ENCODE results near the gene RPL28.
"Not testable (repeated sequence)": the region's sequence is repeated elsewhere in the genome, so short reads cannot be mapped to it uniquely, and the experiment has no call there.

Gene RPL28

GRCh38 chr19:55409179-55409578 is 23.4 kb downstream of the RPL28 start:
- CTCF ChIA-PET, result interaction anchor here (0.7 to 1.9 kb wide), 6 partner anchors 9 to 268 kb away, joined by 3 to 16 read pairs (median 6); partner anchors contain the start of gene KMT5C
- not testable (repeated sequence) for H3K27ac ChIP-seq (ENCODE audit: extremely low read depth, low read depth, low read length); H3K4me3 ChIP-seq (ENCODE audit: low read depth, low read length); H3K4me1 ChIP-seq (ENCODE audit: control insufficient read depth, insufficient read depth, low read length); H3K9me3 ChIP-seq (ENCODE audit: control insufficient read depth, insufficient read depth, low read depth, low read length)
- POLR2A ChIA-PET, result interaction anchor here (0.7 to 0.9 kb wide), 7 partner anchors 11 to 263 kb away, joined by 3 to 5 read pairs (median 4); partner anchors contain the start of gene KMT5C
- peak; percentile 74 for TF ChIP-seq ZNF121 (tag by site-specific recombination; IDR thresholded peaks at IDR 0.05)
- H3K36me3 ChIP-seq (ENCODE audit: control insufficient read depth in 2 of 2, insufficient read depth in 1 of 2, low read length in 2 of 2), result peaks cover 22 to 27% of the 10 kb centered on the region in 2 experiments

GRCh38 chr19:55410168-55410567 is 24.4 kb downstream of the RPL28 start:
- no peaks in the 10 kb centered on the region for H3K9me3 ChIP-seq (ENCODE audit: control insufficient read depth, insufficient read depth, low read depth, low read length)
- ChIA-PET CTCF (interaction anchor here (0.6 to 1.9 kb wide), 4 partner anchors 8 to 250 kb away, joined by 3 to 16 read pairs (median 5); no protein-coding TSS in a partner anchor), POLR2A (interaction anchor here (0.6 kb wide), 1 partner anchor 49 kb away, joined by 3 read pairs; no protein-coding TSS in a partner anchor)
- H3K4me3 ChIP-seq (ENCODE audit: low read depth, low read length), result no peak overlapping the region
- TF ChIP-seq ZNF114 (tag by site-specific recombination; IDR thresholded peaks at IDR 0.05) (no peak), ZNF211 (tag by site-specific recombination; IDR thresholded peaks at IDR 0.05; ENCODE audit: low read depth) (peak; percentile 100), ZNF184 (tag by site-specific recombination; IDR thresholded peaks at IDR 0.05) (no peak), ZNF341 (tag by site-specific recombination; IDR thresholded peaks at IDR 0.05; ENCODE audit: low read depth) (no peak), ZNF473 (tag by site-specific recombination; IDR thresholded peaks at IDR 0.05) (no peak)
- H3K4me1 ChIP-seq (ENCODE audit: control insufficient read depth, insufficient read depth, low read length), result peaks cover 9% of the 10 kb centered on the region
- H3K36me3 ChIP-seq (ENCODE audit: control insufficient read depth in 2 of 2, insufficient read depth in 1 of 2, low read length in 2 of 2), result peaks cover 14 to 18% of the 10 kb centered on the region in 2 experiments
- no peak overlapping the region for H3K27ac ChIP-seq (ENCODE audit: extremely low read depth, low read depth, low read length)

- TF ChIP-seq ZNF510 (tag by site-specific recombination; IDR thresholded peaks at IDR 0.05; ENCODE audit: insufficient replicate concordance) (no peak), IKZF3 (tag by site-specific recombination; IDR thresholded peaks at IDR 0.05) (0 out of 2 replicates have a peak, but pooled peaks have one; percentile 31), ZNF777 (tag by site-specific recombination; IDR thresholded peaks at IDR 0.05; ENCODE audit: borderline replicate concordance) (no peak), ZNF660 (tag by site-specific recombination; IDR thresholded peaks at IDR 0.05) (peak; percentile 74; the same call in 1 of the 2 replicates), ZNF221 (tag by site-specific recombination; IDR thresholded peaks at IDR 0.05; ENCODE audit: borderline replicate concordance) (no peak), ZNF654 (tag by site-specific recombination; IDR thresholded peaks at IDR 0.05; ENCODE audit: low read depth) (peak; percentile 93), KLF8 (tag by site-specific recombination; IDR thresholded peaks at IDR 0.05) (0 out of 2 replicates have a peak, but pooled peaks have one; percentile 48), ZBTB17 (tag by site-specific recombination; IDR thresholded peaks at IDR 0.05) (peak; percentile 42; the same call in 1 of the 2 replicates), ZNF24 (tag by site-specific recombination; IDR thresholded peaks at IDR 0.05) (no peak), ZFP69B (tag by site-specific recombination; IDR thresholded peaks at IDR 0.05) (no peak), ZEB2 (tag by site-specific recombination; IDR thresholded peaks at IDR 0.05) (0 out of 2 replicates have a peak, but pooled peaks have one; percentile 27), CTCF (tag by site-specific recombination; IDR thresholded peaks at IDR 0.05) (peak; percentile 61), GLIS1 (tag by site-specific recombination; IDR thresholded peaks at IDR 0.05) (peak; percentile 32; the same call in 1 of the 2 replicates), ZNF341 (tag by site-specific recombination; IDR thresholded peaks at IDR 0.05; ENCODE audit: low read depth) (no peak), ZSCAN30 (tag by site-specific recombination; IDR thresholded peaks at IDR 0.05) (0 out of 2 replicates have a peak, but pooled peaks have one; percentile 38), ZBTB44 (tag by site-specific recombination; IDR thresholded peaks at IDR 0.05) (peak; percentile 20; the same call in 1 of the 2 replicates), GFI1B (tag by site-specific recombination; IDR thresholded peaks at IDR 0.05) (no peak), ZNF561 (tag by site-specific recombination; IDR thresholded peaks at IDR 0.05; ENCODE audit: borderline replicate concordance) (peak; percentile 74)
- no peaks in the 10 kb centered on the region for H3K9me3 ChIP-seq (ENCODE audit: control insufficient read depth, insufficient read depth, low read depth, low read length)
- no peak overlapping the region for H3K27ac ChIP-seq (ENCODE audit: extremely low read depth, low read depth, low read length)
- POLR2A ChIA-PET, result interaction anchor here (0.6 to 1.4 kb wide), 3 partner anchors 11 to 937 kb away, joined by 3 to 11 read pairs (median 11); partner anchors contain the start of gene UBE2S
- H3K4me1 ChIP-seq (ENCODE audit: control insufficient read depth, insufficient read depth, low read length), result no peaks in the 10 kb centered on the region
- no peak overlapping the region for H3K4me3 ChIP-seq (ENCODE audit: low read depth, low read length)
- CTCF ChIA-PET, result interaction anchor here (0.5 to 4.2 kb wide), 44 partner anchors 8 to 961 kb away, joined by 3 to 58 read pairs (median 5); partner anchors contain the start of genes DNAAF3, PPP6R1 and SHISA7
- no peaks in the 10 kb centered on the region for H3K36me3 ChIP-seq (ENCODE audit: control insufficient read depth in 2 of 2, insufficient read depth in 1 of 2, low read length in 2 of 2)
Observed at GRCh38 chr19:55418185-55418584, 32.5 kb downstream of the RPL28 start.
